Non-pigmented ciliary epithelial cell (primary cell): ENCODE measurements around the gene ZNF460.
A peak's percentile ranks its signal among the peaks of the same experiment; 100 is the strongest.
"Not testable (repeated sequence)": the region's sequence is repeated elsewhere in the genome, so short reads cannot be mapped to it uniquely, and the experiment has no call there.

Experiments used
- DNase-seq: peaks from one replicate; pipeline ENCODE4 v3.0.0-alpha.2; 2010; ENCODE audit warnings: low read depth

ZNF460 gene

GRCh38 chr19:57280165-57280961, at the start of gene ZNF460:
ZNF460 (plus strand) TSS chr19:57280485; CDS start chr19:57280807, 322 bp downstream.
- peak; percentile 85 for DNase-seq

GRCh38 chr19:57231686-57232085, 48.6 kb upstream of the ZNF460 start:
- DNase-seq: no peak

- no peak for DNase-seq
These were observed 47.1 kb upstream of the ZNF460 start for GRCh38 chr19:57233207-57233606.

GRCh38 chr19:57239982-57240310, 40.3 kb upstream of the ZNF460 start:
- DNase-seq: no peak

GRCh38 chr19:57240311-57241090, 39.8 kb upstream of the ZNF460 start, which contains the start of gene ZNF805:
ZNF805 (plus strand) TSS chr19:57240632; CDS start chr19:57240892, 260 bp downstream.
- peak; percentile 59 for DNase-seq

GRCh38 chr19:57241176-57241575, 39.1 kb upstream of the ZNF460 start:
- DNase-seq: no peak

GRCh38 chr19:57242821-57243220, 37.5 kb upstream of the ZNF460 start:
- no peak for DNase-seq

- no peak for DNase-seq
These were observed 35.8 kb upstream of the ZNF460 start for GRCh38 chr19:57244513-57244912.

GRCh38 chr19:57245066-57245465, 35.2 kb upstream of the ZNF460 start:
- no peak for DNase-seq

GRCh38 chr19:57245959-57246358, 34.3 kb upstream of the ZNF460 start:
- no peak for DNase-seq

GRCh38 chr19:57248646-57249045, 31.6 kb upstream of the ZNF460 start:
- DNase-seq: no peak

GRCh38 chr19:57249329-57249728, 31.0 kb upstream of the ZNF460 start:
- DNase-seq: no peak

GRCh38 chr19:57253767-57254166, 26.5 kb upstream of the ZNF460 start:
- not testable (repeated sequence) for DNase-seq

- no peak for DNase-seq
These were observed 18.2 kb upstream of the ZNF460 start for GRCh38 chr19:57262044-57262443.

- DNase-seq: no peak
These were observed 17.0 kb upstream of the ZNF460 start for GRCh38 chr19:57263244-57263741.

GRCh38 chr19:57267291-57267690, 13.0 kb upstream of the ZNF460 start:
- DNase-seq: no peak

- peak; percentile 93 for DNase-seq
These were observed 10.6 kb upstream of the ZNF460 start for GRCh38 chr19:57269515-57270250.

- DNase-seq: no peak
These were observed 9.0 kb upstream of the ZNF460 start for GRCh38 chr19:57271280-57271679.

- no peak for DNase-seq
These were observed 7.3 kb upstream of the ZNF460 start for GRCh38 chr19:57273014-57273413.

GRCh38 chr19:57276430-57276829, 3.9 kb upstream of the ZNF460 start:
- DNase-seq: no peak

- peak; percentile 70 for DNase-seq
These were observed 1.8 kb upstream of the ZNF460 start for GRCh38 chr19:57278481-57278880.

- DNase-seq: peak; percentile 94
These were observed 694 bp upstream of the ZNF460 start for GRCh38 chr19:57279418-57280164.
